MG63 (cell line): Measurements from ENCODE around the gene CTDSP2. TPM values are rescaled to one million over a fixed set of nuclear protein-coding genes. Genes with fewer than 3 reads are reported as not detected.
"Not testable (repeated sequence)": the region's sequence is repeated elsewhere in the genome, so short reads cannot be mapped to it uniquely, and the experiment has no call there.

Source experiments
- DNase-seq: peaks from one replicate; pipeline ENCODE4 v3.0.0-alpha.2; 2020
- H3K27me3 ChIP-seq: fragments of 250-450 bp; sonication (Bioruptor Pico); 2 replicates; pipeline ENCODE4 v1.5.1; 2020; ENCODE audit warnings: mild to moderate bottlenecking, moderate library complexity
- H3K36me3 ChIP-seq: fragments of 250-450 bp; sonication (Bioruptor Pico); 2 replicates; pipeline ENCODE4 v1.5.1; 2020; ENCODE audit warnings: mild to moderate bottlenecking, moderate library complexity
- H3K4me3 ChIP-seq: fragments of 250-450 bp; sonication (Bioruptor Pico); 2 replicates; pipeline ENCODE4 v1.5.1; 2020; ENCODE audit warnings: mild to moderate bottlenecking, moderate library complexity
- H3K9me3 ChIP-seq: fragments of 250-450 bp; sonication (Bioruptor Pico); 2 replicates; pipeline ENCODE4 v1.5.1; 2020; ENCODE audit warnings: mild to moderate bottlenecking, moderate library complexity
- total RNA-seq: library from RNA; depleted of rRNA; stranded (reverse); fragments of >200 nt; shearing (Covaris generic); gene quantifications from 2 replicates; pipeline ENCODE4 v1.2.3, GENCODE V29; 2014; ENCODE audit warnings: low replicate concordance

Gene CTDSP2
- total RNA-seq, 1 experiment from 2014 or later = 73.2 TPM

DNA sequence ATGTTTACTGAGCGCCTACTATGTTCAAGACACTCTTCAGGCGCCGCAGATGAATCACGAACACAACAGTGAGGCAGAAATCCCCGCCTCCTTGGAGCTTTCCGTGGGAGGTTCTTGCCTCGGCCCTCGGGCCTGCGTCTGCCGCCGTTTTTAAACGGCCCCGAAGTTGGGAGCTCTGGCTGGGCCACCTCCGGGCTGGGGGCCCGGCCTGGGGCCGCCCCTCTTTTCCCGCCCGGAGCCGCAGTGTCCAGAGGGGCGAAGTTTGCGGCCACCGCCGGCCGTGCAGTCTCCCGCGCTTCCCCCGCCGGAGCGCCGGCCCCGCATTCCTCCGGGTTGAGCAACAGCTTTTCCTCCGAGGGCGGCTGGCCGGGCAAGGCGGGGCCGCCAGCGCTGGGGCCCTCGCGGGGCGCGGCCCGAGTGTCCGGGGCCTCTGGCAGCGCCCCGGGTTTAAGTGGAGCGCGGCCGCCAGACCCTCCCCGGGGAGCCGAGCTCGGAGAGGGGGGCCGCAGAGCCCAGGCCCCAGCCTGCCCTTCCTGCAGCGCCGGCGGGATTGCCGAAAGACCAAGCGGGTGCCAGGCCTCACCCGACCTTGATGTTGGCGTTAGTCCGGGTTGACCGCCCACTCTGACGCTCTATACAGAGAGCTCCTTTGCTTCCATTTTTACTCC lies 18.7 kb upstream of the CTDSP2 start:
- no peaks in the 10 kb centered on the region for H3K27me3 ChIP-seq

DNA sequence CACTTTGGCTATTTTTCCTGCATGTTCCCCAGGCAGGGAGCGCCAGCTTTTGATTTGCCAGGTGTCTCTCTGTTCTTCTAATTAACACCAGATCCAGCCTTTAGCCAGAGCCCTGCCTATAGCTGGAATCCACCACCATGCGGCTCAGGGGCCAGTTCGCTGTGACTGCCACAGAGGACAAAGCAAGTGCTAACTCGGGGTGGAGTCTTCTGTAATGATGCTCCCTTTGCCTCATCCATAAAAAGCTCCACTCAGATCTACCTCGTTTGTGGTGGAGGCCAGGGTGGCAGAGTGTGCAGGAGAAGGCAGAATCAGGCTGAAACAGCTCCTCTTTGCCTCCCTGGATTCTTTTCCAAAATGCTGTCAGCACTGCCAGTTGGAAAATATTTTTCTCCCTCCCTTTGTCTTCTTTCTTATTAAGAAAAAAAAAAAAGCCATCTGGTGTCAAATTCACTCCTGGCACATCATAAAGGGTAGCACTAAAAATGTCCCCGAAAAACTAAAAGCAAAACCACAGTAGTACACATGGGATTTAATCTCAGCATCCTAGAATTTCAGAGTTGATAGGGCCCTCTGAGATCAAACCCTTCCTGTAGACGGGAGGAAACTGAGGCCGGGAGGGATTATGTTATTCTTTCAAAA lies 18.0 kb upstream of the CTDSP2 start:
- H3K4me3 ChIP-seq = peak overlapping the region; percentile 43
- H3K9me3 ChIP-seq = no peaks in the 10 kb centered on the region
- H3K27me3 ChIP-seq = no peaks in the 10 kb centered on the region
- no peaks in the 10 kb centered on the region for H3K36me3 ChIP-seq
- DNase-seq = peak; percentile 30

More for the DNA sequence above, 18.7 kb upstream of the CTDSP2 start:
- peak overlapping the region; percentile 43 for H3K4me3 ChIP-seq
- no peaks in the 10 kb centered on the region for H3K36me3 ChIP-seq
- DNase-seq = peak; percentile 86
- H3K9me3 ChIP-seq = no peaks in the 10 kb centered on the region

DNA sequence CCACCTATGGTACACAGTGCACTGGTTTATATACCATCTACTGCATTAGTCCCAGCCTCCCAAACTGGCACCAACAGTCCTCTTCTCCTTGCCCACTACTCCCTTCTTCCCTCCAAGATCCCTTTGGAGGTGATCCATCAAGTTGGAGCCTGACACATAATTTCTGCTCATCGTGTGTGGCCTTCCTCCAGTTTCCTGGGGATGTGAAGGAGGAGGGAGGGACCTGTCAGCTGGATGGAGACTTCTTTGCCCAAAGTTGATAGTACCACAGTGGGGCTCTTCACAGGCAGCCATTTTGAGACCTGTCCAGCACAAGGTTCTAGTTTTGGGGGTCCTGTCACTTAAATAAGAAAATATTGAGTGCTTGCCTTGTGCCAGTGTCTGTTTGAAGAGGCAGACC lies 17.1 kb upstream of the CTDSP2 start:
- Histone ChIP-seq H3K4me3 (no peak overlapping the region), H3K36me3 (no peaks in the 10 kb centered on the region), H3K27me3 (no peaks in the 10 kb centered on the region), H3K9me3 (no peaks in the 10 kb centered on the region)
- DNase-seq = no peak

DNA sequence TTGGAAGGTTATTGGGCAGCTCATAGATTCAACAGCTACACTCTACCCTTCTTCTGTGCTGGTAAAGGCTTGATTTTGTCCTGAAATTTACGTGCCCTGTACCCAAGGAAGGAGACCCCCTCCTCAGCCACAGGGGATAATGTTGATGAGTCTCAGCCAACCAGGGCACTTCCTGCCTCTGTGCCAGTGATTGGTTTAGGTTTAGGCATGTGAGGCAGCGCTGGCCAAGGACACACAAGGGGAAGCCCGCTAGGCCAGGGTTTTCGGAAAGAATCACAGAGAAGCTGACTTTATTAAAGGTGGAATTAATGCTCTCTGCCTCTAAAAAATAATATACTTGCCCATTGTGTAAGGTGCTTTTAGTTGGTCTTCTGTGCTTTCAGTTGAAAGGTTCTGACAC lies 15.4 kb upstream of the CTDSP2 start:
- Histone ChIP-seq H3K36me3 (no peaks in the 10 kb centered on the region), H3K27me3 (no peaks in the 10 kb centered on the region), H3K9me3 (no peaks in the 10 kb centered on the region), H3K4me3 (no peak overlapping the region)
- no peak for DNase-seq

DNA sequence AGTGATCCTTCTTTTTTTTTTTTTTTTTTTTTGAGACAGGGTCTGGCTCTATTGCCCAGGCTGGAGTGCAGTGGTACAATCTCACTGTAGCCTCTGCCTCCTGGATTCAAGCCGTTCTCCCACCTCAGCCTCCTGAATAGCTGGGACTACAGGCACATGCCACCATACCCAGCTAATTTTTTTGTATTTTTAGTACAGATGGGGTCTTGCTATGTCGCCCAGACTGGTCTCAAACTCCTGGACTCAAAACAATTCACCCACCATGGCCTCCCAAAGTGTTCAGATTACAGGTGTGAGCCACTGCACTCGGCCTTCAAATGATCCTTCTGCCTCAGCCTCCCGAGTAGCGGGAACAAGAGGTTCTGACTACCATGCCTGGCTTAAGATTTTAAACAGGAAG lies 14.4 kb upstream of the CTDSP2 start:
- H3K27me3 ChIP-seq, DNase-seq, H3K9me3 ChIP-seq, H3K4me3 ChIP-seq, H3K36me3 ChIP-seq: not testable (repeated sequence)

DNA sequence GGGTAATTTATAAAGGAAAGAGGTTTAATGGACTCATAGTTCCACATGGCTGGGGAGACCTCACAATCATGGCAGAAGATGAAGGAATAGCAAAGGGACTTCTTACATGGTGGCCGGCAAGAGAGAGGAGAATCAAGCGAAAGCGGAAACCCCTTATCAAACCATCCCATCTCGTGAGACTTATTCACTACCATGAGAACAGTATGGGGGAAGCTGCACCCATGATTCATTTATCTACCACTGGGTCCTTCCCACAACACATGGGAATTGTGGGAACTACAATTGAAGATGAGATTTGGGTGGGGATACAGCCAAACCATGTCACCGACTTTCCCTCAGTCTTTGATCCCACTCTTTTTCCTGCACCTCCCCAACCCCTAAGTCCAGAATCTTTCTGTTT lies 12.6 kb upstream of the CTDSP2 start:
- Histone ChIP-seq H3K9me3 (no peaks in the 10 kb centered on the region), H3K4me3 (no peak overlapping the region), H3K27me3 (no peaks in the 10 kb centered on the region), H3K36me3 (no peaks in the 10 kb centered on the region)
- DNase-seq = no peak

DNA sequence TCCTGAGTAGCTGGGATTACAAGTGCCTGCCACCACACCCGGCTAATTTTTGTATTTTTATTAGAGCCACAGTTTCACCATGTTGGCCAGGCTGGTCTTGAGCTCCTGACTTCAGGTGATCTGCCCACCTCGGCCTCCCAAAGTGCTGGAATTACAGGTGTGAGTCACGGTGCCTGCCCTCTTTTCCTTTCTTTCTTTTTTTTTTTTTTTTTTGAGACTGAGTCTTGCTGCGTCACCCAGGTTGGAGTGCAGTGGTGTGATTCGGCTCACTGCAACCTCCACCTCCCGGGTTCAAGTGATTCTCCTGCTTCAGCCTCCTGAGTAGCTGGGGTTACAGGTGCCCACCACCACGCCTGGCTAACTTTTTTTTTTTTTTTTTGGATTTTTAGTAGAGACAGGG lies 11.6 kb upstream of the CTDSP2 start:
- H3K4me3 ChIP-seq, H3K27me3 ChIP-seq, H3K36me3 ChIP-seq, H3K9me3 ChIP-seq, DNase-seq: not testable (repeated sequence)

DNA sequence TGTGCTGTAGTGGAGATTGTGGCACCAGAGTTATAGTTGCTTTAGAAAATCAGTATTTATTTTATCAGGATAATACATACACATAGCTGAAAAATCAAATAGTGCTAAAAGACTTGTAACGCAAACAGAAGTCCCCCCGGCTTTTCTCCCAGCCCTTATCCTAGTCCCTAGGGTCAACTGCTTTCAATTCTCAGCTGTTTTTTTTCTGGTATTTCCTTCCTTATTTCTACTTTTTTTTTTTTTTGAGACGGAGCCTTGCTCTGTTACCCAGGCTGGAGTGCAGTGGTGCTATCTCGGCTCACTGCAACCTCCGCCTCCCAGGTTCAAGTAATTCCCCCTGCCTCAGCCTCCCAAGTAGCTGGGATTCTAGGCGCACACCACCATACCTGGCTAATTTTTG lies 8.4 kb upstream of the CTDSP2 start:
- Histone ChIP-seq H3K36me3 (no peaks in the 10 kb centered on the region), H3K4me3 (no peak overlapping the region), H3K27me3 (no peaks in the 10 kb centered on the region), H3K9me3 (no peaks in the 10 kb centered on the region)
- DNase-seq = no peak

DNA sequence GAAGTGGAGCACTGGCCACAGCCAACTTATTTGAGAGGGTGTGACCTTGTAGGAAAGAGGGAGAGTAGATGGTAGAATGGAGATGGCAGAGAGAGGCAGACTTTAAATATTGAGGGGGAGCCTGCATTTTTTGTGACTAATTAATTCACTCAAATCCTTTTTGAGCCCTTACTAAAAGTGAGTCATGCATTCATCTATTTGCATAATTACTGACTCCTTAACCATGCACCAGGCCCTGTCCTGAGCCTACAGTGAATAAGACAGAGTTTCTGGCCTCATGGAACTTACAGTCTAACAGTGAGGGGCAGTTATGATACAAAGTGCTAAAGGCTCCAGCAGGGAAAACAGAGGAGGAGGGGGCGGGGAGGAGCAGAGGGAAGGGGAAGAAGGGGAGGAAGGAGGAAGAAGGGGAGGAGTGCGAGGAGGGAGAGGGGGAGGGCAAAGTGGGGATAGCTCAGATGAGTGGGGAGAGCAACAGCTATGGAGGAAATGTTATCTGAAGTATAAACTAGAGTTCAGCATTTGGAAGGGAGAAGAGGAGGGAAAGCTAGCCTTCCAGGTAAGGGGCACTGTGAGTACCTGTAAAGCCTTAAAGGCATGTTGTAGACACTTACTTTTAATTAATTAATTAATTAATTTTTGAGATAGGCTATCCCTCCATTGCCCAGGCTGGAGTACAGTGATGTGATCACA lies 7.5 kb upstream of the CTDSP2 start:
- DNase-seq = no peak
- no peaks in the 10 kb centered on the region for H3K36me3 ChIP-seq

DNA sequence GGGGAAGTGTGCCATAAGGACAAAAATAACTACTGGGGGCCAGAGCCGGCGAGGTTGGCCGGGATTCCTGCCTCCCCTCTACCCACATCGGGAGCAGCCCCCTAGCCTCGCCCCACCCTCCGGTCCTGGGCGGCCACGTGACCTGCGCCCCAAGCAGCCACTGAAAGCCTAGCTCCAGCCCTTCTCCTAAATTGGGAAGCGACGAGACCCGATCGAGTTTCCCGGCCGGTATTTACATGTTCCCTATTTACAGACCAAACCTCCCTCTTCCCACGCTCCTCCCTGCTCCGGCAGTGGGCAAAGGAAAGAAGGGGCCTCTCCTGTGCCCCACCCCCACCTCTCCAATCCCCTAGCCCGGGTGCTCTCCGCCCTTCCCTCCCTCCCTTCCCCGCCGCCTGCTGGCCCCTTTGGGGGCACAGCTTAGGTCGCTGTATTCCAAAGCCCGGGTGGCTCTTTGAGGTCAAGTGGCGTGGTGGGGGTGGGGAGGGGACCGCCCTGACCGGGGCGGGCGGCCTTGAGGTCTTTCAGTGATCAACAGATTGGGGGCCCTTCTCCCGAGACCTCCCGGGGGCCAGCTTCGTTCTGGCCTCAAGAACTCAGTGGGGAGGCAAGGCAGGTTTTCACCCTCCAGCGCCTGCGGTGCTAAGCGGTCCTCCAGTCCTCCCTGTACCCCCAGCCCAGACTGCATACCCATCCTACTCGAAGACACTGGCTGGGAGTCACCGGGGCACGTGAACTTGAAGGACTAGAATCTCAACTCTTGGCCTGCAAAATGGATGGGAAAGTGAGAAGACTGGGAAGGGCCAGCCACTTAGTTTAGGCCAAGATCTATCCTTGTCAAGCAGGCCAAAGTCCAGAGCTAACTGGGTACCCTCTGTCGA lies 6.3 kb upstream of the CTDSP2 start:
- no peaks in the 10 kb centered on the region for H3K36me3 ChIP-seq
- no peaks in the 10 kb centered on the region for H3K27me3 ChIP-seq
- no peak overlapping the region for H3K4me3 ChIP-seq
- no peaks in the 10 kb centered on the region for H3K9me3 ChIP-seq
- no peak for DNase-seq

More for the DNA sequence above, 7.5 kb upstream of the CTDSP2 start:
- no peaks in the 10 kb centered on the region for H3K27me3 ChIP-seq
- no peaks in the 10 kb centered on the region for H3K9me3 ChIP-seq
- no peak overlapping the region for H3K4me3 ChIP-seq

DNA sequence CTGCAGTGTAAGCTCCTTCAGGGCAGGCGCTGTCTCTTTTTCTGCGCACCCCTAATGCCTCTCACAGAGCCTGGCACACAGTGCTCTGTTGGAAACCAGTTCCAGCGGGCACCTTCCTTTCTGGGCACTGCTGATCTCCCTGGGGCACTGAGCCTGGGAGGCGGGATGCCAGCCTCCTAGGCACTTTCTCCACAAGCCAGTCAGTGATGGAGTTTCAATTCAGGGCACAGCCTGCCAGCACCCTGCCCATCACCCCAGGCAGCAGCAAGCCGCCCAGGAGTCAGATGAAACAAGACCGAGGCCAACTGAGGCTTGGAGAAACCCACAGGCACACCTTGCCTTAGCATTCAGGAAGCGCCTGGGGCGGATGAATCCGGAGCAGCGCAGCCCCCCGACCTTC lies 5.7 kb upstream of the CTDSP2 start:
- H3K27me3 ChIP-seq = no peaks in the 10 kb centered on the region
- no peaks in the 10 kb centered on the region for H3K9me3 ChIP-seq
- no peak for DNase-seq
- H3K4me3 ChIP-seq = no peak overlapping the region
- H3K36me3 ChIP-seq = no peaks in the 10 kb centered on the region

DNA sequence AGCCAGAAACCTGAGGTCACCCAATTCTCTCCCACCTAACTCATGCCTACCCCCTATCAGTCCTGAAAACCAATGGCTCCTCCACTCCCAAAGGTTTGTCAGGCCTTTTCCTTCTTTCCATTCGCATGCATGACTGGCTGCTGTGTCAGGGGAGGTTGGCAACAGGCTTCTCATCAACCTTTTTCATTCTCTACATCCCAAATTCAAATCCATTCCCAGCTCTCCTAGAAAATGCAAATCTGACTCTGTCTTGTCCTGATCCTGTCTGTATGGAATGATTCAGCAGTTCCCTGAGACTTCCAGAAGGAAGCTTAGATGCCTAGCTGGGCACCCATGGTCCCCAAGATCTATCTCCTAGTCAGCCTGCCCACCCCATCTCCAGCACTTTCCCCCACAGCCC lies 5.0 kb upstream of the CTDSP2 start:
- Histone ChIP-seq H3K36me3 (no peaks in the 10 kb centered on the region), H3K9me3 (no peaks in the 10 kb centered on the region), H3K27me3 (no peaks in the 10 kb centered on the region), H3K4me3 (no peak overlapping the region)
- no peak for DNase-seq

DNA sequence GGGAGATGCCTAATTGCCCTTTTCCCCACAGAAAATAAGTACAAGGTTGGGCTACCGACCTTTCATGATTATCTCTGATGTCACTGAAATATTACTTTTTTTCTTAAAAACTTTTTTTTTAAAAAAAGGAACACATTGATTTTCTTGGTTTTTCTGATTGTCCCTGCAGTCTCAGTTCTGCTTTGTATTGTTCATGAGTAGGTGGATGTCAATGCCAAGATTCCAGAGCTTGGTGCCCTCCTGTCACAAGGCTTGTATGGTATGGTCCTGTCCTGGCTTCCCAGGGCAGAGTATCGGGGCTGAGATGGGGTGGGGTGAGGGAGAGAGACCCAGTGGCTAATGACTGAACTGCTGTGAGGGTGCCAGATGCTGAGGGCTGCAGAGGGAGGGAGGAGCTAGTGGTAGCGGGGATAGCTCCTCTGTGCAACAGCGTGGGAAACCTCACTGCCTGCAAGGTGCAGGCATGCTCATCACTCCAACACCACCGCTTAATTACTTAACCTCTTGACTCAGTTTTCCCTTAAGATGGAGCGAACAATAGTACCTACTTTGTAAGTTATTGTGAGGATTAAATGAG lies 4.4 kb upstream of the CTDSP2 start:
- Histone ChIP-seq H3K36me3 (no peaks in the 10 kb centered on the region), H3K27me3 (no peaks in the 10 kb centered on the region), H3K4me3 (no peak overlapping the region), H3K9me3 (no peaks in the 10 kb centered on the region)
- DNase-seq = no peak

DNA sequence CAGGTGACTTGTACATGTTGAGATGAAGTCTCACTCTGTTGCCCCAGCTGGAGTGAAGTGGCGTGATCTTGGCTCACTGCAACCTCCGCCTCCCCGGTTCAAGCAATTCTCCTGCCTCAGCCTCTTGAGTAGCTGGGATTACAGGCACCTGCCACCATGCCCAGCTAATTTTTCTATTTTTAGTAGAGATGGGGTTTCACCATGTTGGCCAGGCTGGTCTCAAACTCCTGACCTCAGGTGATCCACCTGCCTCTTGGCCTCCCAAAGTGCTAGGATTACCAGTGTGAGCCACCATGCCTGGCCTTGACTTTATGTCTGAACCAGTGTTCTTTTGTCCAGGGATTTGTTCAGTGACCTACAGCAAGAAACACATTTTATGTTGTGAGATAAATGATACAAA lies 2.9 kb upstream of the CTDSP2 start:
- not testable (repeated sequence) for H3K36me3 ChIP-seq, H3K27me3 ChIP-seq, H3K9me3 ChIP-seq, DNase-seq, H3K4me3 ChIP-seq

DNA sequence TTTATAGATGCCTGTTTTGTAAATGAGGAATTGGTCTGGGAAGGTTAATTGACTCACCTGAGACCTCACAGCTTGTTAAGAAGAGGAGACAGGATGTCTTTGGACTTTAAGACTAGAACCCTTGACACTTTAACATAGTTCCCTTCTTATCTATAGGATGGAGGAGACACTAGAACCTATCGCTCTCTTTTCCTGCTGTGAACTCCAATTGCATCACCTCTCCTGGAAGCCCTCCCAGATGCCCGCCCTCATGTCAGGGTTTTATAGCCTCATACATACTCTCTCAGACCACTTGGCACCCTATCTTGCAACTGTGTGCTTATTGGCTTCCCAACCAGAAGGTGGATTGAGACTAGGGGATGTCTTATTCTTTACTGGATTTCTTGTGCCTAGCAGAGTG lies 2.5 kb upstream of the CTDSP2 start:
- peak; percentile 38 for DNase-seq
- Histone ChIP-seq H3K36me3 (peaks cover 12% of the 10 kb centered on the region), H3K9me3 (no peaks in the 10 kb centered on the region), H3K4me3 (no peak overlapping the region), H3K27me3 (no peaks in the 10 kb centered on the region)

DNA sequence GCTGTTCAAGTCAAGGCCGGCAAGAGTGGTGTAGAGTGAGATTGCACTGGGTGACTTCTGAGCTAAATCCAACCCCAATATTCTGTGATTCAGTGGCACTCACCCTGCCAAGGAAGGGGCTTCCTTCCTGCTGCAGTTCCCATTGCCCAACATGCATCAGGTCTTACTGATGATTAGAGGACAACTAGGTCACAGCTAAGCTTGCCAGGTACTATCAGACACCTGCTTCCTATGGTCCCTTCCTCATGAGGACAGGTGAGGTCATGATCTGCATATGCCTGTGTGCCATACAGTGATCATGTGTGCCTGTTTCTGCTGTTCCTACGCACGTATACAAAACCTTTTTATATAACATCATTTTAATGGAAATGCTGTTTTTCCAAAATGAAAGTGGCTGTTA lies 1.7 kb upstream of the CTDSP2 start:
- Histone ChIP-seq H3K4me3 (no peak overlapping the region), H3K36me3 (peaks cover 17% of the 10 kb centered on the region), H3K27me3 (no peaks in the 10 kb centered on the region), H3K9me3 (no peaks in the 10 kb centered on the region)
- DNase-seq = no peak

DNA sequence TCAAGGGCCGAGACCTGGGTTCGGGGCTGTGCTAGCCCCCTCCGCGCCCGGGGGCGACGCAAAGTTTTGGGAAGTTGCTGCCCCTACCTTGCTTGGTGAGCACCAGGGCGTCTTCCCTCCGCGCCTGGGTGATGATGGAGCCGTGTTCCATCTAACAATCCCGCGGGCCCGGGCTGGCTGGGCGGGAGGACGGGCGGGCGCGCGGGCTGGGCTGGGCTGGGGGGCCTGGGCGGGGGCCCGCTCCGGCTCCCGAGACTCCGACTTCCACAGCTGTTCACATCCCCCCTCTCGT lies 298 bp downstream of the CTDSP2 start:
- Histone ChIP-seq H3K9me3 (no peaks in the 10 kb centered on the region), H3K27me3 (no peaks in the 10 kb centered on the region), H3K36me3 (peaks cover 27% of the 10 kb centered on the region), H3K4me3 (peak overlapping the region; percentile 91)
- DNase-seq = no peak
